Stimulated activated CD4-positive, alpha-beta T cell treated with anti-CD3 and anti-CD28 coated beads, Interleukin-15, amount 100 ng/mL, for 48 hours (primary cell): ENCODE data around the gene MYH6.
"Not testable (repeated sequence)": the region's sequence is repeated elsewhere in the genome, so short reads cannot be mapped to it uniquely, and the experiment has no call there.

Source experiments
- DNase-seq, 2 donors: peaks; one replicate each; pipeline ENCODE4 v3.0.0-alpha.2; 2020; ENCODE audit warnings: low read depth in 2 of 2

Gene MYH6

GRCh38 chr14:23407516-23408306 lies at the start of gene MYH6:
MYH6 (minus strand) TSS chr14:23408273; CDS start chr14:23407223, 1,050 bp downstream.
- no peak for DNase-seq

- DNase-seq = not testable (repeated sequence)
Measured at GRCh38 chr14:23456883-23457586, 49.0 kb upstream of the MYH6 start.

GRCh38 chr14:23454445-23454856 lies 46.4 kb upstream of the MYH6 start:
- DNase-seq = no peak

GRCh38 chr14:23452237-23452636 lies 44.2 kb upstream of the MYH6 start:
- no peak for DNase-seq

- DNase-seq = no peak
Measured at GRCh38 chr14:23450379-23450778, 42.3 kb upstream of the MYH6 start.

- DNase-seq = no peak
Measured at GRCh38 chr14:23449314-23449713, 41.2 kb upstream of the MYH6 start.

GRCh38 chr14:23447361-23448350 lies 39.6 kb upstream of the MYH6 start:
- DNase-seq = no peak

GRCh38 chr14:23446291-23446851 lies 38.3 kb upstream of the MYH6 start:
- DNase-seq = no peak

GRCh38 chr14:23445773-23446172 lies 37.7 kb upstream of the MYH6 start:
- DNase-seq = no peak

- DNase-seq = no peak
Measured at GRCh38 chr14:23444314-23444713, 36.2 kb upstream of the MYH6 start.

GRCh38 chr14:23443881-23444280 lies 35.8 kb upstream of the MYH6 start:
- no peak for DNase-seq

- DNase-seq = no peak
Measured at GRCh38 chr14:23443411-23443812, 35.3 kb upstream of the MYH6 start.

- no peak for DNase-seq
Measured at GRCh38 chr14:23442721-23443356, 34.8 kb upstream of the MYH6 start.

- DNase-seq = no peak
Measured at GRCh38 chr14:23441076-23441475, 33.0 kb upstream of the MYH6 start.

GRCh38 chr14:23439107-23439835 lies 31.2 kb upstream of the MYH6 start:
- no peak for DNase-seq

- no peak for DNase-seq
Measured at GRCh38 chr14:23438101-23438971, 30.3 kb upstream of the MYH6 start.

- DNase-seq = no peak
Measured at GRCh38 chr14:23437133-23438100, 29.3 kb upstream of the MYH6 start.
